HuH-7 (cell line): Measurements from ENCODE around the gene HPCAL1.

Experiments used
- DNase-seq: peaks from one replicate; pipeline ENCODE4 v3.0.0; 2011; ENCODE audit warnings: low spot score

HPCAL1 gene

DNA sequence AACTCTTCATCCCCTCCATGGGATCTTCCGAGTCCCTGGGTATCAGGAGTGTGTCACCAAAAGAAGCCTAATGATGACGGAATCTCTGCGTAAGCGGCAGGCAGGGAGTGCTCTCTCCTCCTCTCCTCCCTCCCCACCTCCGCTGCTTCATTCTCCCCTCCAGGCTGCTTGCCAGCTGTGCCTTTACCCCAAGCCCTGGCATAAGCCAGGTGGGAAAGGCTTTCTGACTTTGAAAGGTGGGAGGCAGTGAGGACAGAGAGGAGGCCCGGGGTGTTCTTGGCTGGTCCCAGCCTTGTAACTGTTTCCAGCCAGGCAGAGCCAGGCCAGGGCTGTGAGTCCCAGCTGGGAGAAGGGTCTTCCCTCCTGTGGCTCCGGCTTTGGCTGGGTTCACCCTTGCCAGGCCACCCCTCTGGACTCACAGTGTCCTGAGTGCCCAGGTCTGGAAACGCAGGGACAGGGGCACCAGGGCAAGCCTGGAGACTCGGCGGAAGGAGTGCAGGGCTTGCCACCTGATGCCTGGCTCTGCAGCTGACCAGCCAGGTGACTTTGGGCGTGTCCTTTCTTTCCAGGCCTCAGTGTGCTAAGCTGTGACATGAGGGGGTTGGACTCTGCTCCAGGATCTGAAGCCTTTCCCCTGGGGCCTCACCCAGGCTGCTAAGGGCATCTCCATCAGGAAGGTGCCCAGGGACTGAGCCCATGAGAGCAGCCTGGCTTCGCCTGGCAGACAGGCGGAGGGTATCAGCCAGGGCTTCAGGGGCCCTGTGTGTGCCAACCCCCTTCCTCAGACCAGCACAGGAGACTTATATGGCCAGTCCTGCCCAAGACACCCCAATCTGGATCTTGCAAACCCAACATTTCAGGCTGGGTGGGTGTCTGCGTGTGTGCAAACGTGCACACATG lies 32.7 kb upstream of the HPCAL1 start:
- DNase-seq: no peak

GRCh38 chr2:10271509-10271908 lies 31.2 kb upstream of the HPCAL1 start:
- DNase-seq: no peak

GRCh38 chr2:10271946-10272345 lies 30.8 kb upstream of the HPCAL1 start:
- DNase-seq: no peak

DNA sequence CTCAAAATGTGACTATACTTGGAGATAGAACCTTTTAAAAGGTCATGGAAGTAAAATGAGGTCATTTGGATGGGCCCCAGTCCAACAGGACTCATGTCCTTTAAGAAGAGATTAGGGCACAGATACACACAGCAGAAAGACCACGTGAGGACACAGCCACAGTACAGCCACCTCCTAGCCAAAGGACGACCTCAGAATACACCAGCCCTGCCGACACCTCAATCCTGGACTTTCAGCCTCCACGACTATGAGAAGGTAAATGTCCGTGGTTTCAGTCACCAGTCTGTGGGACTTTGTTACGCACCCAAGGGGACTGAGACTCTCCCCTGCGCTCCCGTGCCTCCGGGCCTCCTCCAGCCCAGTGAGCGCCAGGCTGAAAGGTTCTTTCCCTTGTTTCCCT lies 30.2 kb upstream of the HPCAL1 start:
- DNase-seq: no peak

DNA sequence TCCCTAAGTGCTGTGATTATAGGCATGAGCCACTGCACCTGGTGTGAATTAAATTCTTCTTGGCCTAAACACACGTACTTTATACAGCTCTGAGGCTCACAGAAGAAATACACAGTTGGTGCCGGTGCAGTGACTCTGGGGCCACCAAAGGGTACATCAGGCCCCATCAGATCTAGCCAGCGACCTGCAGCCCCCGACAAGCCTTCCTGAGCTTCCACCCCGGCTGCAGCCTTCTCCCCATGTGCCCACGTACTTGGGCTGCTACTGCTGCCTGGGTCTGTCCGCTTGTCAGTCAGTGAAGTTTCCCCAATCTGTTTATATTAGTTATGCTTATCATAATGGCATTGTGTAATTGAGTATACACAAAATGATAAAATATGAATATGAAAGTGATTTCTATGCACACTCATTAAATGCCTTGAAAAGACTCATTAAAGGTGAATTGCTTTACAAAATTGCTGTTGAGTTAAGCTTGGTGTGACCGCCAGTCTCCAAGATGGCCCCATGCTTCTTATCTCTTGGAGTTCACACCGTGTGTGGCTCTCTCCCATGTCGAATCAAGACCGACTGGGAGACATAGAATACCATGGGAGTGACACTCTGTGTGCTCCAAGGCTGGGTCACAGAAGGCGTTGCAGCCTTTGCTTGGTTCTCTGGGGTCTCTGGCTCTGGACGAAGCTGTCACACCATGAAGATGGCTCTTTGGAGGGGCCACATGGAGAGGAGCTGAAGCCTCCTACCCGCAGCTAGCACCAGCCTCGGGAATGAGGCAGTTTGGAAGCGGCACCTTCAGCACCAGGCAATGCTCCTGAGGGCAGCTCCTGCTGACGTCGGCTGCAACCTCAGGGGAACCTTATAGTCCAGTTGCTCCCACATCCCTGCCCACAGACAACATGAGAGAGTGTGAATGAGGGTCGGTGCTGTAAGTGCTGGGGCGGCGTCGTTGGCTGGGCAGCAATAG lies 29.2 kb upstream of the HPCAL1 start:
- no peak for DNase-seq

DNA sequence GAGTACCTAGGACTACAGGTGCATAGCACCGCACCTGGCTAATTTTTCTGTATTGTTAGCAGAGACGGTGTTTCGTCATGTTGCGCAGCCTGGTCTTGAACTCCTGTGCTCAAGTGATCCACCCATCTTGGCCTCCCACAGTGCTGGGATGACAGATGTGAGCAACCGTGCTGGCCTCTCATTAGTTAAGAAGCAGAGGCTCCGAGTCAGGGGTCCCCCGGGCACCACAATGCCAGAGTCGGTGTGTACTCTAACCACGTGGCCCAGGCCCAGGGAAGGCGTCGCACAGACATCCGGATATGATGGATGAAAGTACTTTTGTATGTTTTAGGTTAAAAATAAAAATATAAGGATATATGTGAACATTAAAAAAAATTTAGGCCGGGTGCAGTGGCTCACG lies 28.3 kb upstream of the HPCAL1 start:
- DNase-seq: no peak

DNA sequence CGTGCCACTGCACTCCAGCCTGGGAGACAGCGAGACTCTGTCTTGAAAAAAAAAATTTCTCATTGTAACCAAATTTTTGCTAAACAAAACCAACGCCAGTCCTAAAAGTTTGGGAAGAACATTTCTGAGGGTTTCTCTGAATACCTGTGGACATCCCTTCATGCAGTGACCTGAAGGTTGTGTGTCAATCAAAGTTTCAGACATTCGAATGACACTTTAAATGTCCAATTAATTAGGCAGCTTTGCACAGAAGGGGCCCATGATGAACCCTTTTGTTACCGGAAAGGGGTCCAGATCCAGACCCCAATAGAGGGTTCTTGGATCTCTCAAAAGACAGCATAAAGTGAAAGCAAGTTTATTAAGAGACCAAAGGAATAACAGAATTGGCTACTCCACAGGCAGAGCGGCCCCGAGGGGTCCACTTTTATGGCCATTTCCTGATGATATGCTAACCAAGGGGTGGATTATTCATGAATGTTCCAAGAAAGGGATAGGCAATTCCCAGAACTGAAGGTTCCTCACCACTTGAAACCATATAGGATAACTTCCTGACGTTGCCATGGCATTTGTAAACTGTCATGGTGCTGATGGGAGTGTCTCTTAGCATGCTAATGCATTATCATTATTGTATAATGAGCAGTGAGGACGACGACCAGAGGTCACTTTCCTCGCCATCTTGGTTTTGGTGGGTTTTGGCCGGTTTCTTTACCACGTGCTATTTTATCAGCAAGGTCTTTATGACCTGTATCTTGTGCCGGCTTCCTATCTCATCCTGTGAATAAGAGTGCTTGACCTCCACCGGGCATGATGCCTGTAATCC lies 27.5 kb upstream of the HPCAL1 start:
- DNase-seq: no peak

- DNase-seq: no peak
Measured at GRCh38 chr2:10276481-10277292, 26.0 kb upstream of the HPCAL1 start.

- no peak for DNase-seq
Measured at GRCh38 chr2:10277293-10278028, 25.2 kb upstream of the HPCAL1 start.

GRCh38 chr2:10278029-10278762 lies 24.5 kb upstream of the HPCAL1 start:
- DNase-seq: no peak

GRCh38 chr2:10278763-10279471 lies 23.8 kb upstream of the HPCAL1 start:
- DNase-seq: no peak

GRCh38 chr2:10279472-10279870 lies 23.2 kb upstream of the HPCAL1 start:
- no peak for DNase-seq

DNA sequence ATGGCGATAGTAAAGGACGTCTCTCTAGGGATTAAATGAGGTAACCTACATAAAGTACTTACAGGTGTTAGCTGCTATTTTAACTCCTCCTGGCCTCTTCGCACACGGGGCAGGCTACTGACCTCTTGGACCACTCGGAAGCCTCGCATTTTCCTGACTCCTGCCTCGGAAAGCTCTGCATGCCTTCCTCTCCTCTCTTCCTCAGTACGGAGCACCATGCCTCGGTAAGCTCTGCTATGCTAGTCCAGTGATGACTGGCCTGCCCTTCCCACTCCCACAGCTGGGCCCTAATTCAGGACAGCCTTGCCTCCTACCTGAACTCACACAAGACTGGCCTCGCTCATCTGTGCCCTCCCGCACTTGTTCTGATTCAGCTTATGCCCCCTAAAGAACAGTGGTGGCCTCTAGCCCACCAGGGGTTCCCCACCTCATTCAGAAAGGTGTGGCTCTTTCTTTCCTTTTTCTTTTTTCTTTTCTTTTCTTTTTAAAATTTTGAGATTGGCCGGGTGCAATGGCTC lies 22.7 kb upstream of the HPCAL1 start:
- DNase-seq: no peak

GRCh38 chr2:10281891-10282290 lies 20.8 kb upstream of the HPCAL1 start:
- no peak for DNase-seq

DNA sequence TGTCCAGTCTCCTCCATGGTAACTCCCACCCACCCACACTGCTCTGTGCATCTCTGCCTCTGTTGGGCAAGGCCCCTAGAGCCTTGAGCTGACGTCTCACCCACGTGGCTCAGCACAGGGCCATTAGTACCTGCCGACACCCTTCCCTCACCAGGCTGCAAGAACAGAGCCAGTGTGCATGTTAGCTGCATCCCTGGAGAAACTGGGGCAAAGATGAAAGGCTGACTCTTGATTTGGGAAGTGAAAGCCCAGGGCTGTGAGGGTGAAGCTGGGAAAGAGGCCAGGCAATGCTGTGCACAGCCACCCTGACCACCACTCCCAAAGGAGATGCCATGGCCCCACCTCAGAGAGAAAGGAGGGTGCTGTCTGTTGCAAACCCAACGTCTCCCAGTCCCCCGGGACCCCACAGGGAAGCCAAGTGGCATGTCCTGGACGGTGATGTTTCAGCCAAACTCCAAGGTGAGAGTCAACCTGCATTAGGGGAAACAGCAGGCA lies 20.0 kb upstream of the HPCAL1 start:
- DNase-seq: no peak

GRCh38 chr2:10283106-10284062 lies 19.3 kb upstream of the HPCAL1 start:
- DNase-seq: no peak

- DNase-seq: no peak
Measured at GRCh38 chr2:10284108-10284870, 18.4 kb upstream of the HPCAL1 start.
